T-helper 2 cell (primary cell): Measurements from ENCODE around the gene PLCB4.

Source experiments
- DNase-seq, 5 experiments: peaks; one replicate each; pipeline versions ENCODE4 v3.0.0 to v3.0.0-alpha.2; 2012 to 2022

The PLCB4 gene

DNA sequence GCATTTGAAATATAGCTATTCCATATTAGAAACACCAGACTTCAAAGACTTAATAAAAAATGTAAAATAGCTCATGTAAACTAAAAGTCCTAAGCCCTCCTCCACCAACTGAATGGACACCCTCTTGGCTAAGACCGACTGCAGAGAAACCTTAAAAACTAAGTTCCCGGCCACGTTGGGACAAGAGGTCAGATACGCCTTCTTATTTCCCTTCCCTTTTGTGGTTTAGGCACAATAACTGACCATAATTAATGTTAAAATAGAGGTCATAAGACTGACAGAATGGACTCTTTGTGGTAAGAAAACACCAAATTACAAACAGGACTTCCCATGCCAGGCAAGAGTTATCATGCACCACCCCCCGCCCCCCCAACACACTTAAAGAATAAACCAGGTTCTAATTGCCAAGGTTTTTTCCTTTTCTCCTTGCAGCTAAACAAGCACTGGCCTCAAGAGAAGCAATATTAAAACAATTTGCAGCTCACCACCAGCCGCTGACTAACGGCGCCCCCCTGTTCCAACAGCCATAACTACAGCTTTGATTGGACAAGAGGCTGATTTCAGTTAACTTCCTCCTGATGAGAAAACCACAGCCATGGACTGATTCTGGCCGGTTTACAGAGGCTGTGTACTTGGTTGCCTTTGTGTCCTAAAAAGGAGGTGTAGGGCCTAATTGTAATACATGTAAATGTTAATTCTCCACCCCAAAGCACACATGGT, 434.8 kb downstream of the PLCB4 start:
- DNase-seq: no peak

DNA sequence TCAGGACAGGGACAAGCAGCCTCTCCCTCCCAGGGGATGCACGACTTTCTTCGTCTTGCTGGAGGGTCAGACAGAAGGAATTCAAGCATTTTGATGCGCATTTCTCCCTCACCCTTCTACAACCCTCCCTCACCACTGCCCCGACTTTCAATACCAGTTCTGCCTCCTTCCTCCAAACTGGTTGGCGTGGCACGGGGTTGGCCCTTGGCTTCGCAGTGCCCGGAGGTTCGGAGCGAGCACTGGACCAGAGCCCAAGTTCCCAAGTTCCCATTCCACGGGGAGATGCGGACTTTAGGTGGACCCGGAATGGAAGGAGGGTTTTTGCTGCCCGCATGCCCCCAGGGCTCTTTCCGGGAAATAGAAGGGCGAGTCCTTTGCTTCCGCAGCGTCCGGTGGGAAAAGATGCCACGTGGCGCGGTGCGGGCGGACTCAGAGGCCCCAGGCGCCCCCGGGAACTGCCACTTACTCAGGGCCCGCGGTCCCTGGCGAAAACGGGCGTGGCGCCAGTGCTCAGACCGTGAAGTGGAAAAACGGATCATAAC, 437.5 kb downstream of the PLCB4 start:
- DNase-seq: no peak

DNA sequence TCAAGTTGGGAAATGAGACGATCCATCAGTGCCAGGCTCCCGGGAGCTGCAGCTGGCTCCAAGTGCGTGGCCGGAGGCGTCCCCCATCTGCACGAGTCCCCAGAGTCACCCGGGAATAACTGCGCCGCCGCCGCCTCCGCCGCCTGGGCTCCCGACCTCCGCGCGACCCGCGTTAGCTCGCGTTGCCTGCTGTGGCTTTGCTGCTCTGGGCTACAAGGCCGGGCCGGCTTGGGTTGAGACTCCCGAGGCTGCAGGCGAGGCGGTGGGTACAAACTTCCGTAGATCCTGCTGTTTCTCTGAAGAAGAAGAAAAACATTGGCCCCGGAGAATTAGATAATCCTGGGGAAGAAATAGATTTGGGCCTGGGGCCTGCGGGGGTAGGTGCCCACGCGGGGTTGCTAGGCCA, 438.1 kb downstream of the PLCB4 start:
- DNase-seq: no peak

DNA sequence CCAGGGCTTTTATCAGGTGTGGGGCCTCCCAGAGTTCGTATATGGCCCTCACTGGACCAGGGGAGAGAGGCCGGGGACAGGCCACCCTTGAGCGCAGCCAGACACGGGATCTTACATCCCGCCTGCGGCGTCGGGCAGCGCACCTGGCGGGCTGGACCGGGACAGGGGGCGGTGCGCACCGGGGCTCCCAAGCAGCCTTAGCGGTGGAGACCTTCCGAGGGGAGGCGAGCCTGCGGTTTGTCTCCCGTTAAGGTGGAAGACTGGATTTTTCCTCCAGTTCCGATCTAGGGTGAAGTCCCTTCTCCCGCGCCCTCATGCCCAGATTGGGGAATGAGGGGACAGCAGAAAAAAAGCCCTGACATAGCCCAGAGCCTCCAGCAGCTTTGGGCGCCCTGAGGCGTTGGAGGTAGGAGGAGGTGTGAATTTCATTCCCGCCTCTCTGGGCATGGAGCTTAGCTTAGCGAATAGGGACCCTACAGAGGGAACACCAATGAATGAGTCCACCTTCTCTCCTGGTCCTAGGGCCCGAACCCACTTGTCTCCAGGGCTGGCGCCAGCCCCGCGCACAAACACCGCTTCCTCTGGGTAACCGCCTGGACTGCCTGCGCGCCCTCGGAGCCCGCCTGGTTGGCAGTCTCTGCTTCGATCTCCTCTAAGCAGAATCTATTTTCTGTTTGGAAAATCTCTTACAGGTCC, 438.8 kb downstream of the PLCB4 start:
- DNase-seq: no peak

DNA sequence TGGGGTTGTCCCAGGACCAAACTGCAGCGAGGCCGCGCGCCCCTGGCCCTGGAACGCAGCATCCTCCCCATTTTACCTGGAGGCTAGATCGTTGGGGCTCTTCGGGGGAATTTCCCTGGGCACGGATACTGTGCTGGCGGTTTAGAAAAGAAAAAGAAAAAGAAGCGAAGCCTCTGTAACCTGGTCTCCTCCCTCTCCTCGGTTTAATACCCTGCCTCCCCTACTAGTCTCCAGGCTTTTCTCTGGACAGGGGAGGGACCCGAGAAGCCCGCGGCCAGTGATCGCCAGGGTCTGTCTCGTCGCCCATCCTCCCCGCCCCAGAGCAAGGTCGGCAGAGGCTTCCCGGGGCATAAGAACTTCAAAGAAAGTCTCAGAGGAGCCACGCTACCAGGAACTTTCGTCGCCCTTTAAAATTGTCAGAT, 439.4 kb downstream of the PLCB4 start:
- no peak for DNase-seq

DNA sequence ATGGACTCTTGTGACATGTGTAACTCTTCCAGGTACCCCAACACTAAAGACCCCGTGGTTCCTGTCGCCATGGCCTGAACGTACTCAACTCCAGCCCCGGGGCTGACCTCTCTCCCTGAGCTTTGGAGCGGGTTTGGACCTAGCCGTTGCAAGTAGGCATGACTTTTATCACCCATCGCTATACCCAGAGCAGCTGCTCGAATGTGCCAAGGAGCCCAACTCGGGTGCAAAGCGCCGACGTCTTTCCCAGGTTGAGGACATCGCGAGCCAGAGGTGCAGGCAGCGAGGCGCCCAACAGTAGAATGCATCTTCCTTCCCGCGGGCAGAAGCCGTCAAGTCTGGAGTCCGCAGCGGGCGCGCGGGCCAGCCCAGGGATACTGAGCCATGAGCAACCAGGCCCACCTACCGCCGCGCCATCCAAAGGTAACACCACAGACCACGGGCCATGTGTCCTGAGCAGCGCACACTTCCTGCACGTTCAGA, 439.9 kb downstream of the PLCB4 start:
- DNase-seq: no peak

DNA sequence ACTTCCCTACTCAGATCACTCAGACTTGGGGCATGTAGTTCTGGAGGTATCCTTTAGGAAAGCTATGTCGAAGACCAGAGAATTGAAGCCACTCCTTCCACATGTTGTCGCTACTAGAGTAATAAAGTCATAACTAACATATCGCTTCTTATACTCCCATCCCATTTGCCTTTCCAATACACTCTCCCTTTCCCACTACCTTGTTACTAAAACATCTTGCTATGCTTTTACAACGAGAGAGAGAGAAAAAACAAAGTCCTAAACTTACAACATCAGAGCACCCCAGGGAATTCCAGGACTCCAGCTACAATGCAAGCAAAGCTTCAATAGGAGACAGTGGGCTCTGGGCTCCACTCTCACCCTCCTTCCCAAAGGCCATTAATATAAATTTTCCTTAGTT, 440.4 kb downstream of the PLCB4 start:
- no peak for DNase-seq

DNA sequence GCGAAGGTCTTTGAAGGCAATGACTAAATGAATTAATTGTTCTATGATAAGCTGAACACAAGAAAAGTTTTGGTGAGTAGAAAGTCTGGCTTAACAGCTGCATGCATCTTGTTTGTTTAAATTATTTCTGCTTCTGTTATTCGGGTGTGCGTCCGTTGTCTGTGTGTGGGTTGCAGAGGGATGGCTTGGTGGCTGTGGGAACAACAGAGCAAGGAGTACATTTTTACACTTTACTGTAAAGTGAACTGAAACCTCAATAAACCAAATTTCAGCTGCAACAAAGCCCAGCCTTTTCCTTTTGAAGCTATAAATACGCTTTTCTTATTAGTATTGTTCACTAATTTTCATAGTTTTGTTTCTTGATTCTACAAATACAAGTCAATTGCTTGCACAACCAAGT, 442.0 kb downstream of the PLCB4 start:
- no peak for DNase-seq

DNA sequence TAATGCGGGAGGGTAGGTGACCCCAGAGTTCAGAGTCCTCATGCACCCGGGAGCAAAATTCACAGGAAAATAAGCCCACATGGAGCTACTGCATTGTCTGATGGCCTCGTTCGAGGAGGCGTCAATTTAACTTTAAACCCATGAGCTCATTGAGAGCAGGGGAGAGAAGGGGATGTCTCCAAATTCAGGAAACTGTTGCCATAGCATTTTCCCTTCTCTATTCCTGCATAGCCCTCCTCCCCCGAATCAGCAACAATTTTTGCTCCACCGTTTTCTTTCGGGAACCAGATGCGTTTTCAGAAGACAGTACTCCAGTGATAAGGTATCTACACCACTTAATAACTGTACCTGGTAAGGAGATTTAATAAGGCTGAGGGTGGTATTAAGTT, 445.2 kb downstream of the PLCB4 start:
- no peak for DNase-seq

DNA sequence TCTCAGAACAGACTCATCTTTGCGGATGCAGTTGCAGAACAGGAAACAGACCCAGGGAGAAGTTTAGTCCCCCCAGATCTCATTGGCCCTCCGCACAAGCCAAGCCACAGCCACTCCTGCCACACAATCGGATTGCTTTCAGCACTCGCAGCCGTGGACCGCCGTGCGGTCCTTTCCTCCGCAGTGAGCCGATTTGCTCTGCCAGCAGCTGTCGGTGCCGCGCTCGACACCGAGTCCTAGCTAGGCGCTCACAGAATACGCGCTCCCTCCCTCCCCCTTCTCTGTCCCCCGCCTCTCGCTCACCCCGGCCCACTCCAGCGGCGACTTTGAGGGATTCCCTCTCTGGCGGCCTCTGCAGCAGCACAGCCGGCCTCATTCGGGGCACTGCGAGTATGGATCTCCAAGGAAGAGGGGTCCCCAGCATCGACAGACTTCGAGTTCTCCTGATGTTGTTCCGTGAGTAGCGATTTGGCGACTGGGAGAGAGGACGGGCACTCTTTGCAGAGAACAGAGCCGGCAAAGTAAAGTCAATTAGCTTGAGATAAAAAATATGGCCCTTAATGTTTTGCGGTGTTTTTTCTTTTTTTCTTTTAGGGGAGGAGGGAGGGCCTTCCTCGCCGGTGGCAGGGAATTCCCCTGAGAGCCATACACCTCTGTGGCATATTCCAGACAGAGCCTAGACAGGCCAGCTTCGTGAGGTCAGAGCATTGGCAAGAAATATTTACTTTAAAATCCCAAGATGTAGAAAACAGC, 445.8 kb downstream of the PLCB4 start, which contains the start of gene LAMP5:
LAMP5 (plus strand) TSS at position 130 of the 753 bp plus-strand sequence; CDS start at position 393, 263 bp downstream.
- peak in 1 of 5 experiments; percentile 13 for DNase-seq

DNA sequence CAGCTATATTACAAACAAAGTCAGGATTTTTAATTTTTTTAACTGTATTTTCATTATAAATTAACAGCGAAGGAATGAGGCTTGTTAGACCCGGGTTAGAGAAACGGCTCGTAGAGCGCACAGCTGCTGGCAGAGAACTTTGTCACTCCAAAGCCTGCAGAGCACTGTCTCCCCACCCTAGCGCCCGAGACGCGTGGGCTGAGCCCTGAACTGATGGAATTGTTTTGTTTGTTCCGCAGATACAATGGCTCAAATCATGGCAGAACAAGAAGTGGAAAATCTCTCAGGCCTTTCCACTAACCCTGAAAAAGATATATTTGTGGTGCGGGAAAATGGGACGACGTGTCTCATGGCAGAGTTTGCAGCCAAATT, 446.3 kb downstream of the PLCB4 start:
- DNase-seq: no peak

DNA sequence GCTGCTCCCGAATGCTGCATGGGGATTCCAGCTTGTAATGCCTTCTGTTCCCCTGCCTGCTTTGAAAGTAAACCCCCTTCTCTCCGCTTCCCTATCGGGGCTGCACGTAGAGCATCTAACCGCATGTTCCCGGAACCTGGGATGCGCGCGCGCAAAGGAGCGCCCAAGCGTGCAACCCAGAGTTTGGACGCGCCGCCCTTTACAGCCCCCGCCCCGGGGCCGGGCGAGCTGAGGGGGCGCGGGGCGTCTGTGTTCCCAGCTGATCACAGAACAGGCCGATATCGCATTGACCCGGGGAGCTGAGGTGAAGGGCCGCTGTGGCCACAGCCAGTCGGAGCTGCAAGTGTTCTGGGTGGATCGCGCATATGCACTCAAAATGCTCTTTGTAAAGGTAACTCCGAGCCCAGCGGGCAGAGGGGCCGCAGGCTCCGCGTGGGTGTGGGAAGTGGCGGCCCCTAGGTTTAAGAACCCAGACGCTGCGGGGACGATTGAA, 446.9 kb downstream of the PLCB4 start:
- no peak for DNase-seq

DNA sequence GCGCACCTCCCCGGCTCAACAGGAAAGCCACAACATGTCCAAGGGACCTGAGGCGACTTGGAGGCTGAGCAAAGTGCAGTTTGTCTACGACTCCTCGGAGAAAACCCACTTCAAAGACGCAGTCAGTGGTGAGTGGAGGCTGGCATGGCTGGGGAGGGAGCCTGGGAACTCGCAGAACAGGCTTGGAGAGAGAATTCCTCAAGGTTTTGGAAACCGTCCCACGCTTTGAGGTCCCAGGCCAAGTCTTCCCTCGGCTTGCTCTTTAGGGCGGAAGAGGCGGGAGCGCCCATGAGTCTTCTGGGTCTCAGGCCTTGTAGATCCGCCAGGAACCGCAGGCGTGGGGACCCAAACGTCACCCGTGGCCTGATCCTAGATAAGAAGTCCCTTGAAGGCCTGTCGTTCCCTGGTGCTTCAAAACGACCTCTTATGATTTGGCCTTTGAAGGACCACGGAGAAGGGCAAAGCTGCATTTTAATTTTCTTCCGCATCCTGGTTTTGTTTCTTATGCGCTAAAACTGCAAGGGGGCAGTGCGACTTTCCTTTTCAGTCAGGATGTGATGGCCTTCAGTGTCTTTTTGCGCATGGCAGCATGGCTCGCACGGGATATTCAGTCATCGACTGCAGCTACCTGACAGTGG, 447.5 kb downstream of the PLCB4 start:
- no peak for DNase-seq

DNA sequence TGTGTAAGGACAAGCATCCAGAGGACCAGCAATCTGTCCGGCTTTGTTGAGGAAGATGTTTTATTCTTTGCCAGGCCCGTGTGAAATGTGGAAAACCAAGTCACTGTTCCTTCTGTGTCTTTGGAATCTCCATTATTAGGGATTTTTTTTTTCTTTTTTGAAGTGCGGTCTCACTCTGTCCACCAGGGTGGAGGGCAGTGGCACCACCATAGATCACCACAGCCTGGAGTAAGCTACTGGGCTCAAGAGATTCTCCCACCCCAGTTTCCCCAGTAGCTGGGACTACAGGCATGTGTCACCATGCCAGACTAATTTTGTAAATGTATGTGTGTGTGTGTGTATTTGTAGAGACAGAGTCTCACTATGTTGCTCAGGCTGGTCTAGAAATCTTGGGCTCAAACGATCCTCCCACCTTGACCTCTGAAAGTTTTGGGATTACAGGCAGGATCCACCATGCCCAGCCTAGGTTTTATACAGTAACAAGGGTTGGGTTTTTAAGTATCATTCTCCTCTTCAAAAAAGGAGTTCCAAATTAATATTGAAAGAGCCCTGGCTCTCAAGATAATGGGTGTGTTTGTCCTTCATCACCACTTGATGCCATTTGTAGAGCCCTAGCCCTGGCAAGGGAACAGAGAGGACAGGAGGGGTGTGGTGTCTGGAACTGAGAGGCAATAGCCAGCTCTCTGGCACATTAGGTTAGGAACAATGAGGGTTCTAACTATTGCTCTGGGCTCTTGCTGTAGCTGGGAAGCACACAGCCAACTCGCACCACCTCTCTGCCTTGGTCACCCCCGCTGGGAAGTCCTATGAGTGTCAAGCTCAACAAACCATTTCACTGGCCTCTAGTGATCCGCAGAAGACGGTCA, 448.6 kb downstream of the PLCB4 start:
- DNase-seq: no peak

DNA sequence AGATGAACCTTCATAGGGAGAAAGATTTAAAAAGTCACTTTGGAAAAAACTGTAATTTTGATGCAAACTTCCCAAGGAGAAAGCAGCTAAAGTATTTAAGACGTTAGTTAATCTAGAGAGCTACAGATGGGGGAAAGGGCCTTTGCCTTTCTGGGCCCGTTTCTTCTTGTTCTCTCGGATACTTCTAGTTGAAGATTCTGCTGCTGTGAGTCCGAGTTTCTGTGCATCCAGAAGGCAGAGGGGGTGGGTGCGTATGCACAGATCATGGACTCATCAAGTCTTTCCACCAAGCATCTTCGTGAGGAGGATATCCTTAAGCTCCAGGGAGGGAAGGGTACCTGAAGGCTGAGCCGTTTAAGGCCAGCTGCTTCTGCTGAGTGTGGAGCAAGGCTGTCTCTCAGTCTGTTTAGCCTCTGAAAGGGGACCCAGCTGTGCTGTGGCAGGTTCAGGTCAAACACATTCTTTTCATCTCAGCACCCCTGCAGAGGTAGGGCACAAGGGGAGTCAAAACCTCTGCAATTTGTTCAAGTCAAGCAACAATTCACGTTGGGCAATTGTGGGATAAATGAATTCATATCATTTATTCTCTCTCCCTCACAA, 449.8 kb downstream of the PLCB4 start:
- DNase-seq: no peak

DNA sequence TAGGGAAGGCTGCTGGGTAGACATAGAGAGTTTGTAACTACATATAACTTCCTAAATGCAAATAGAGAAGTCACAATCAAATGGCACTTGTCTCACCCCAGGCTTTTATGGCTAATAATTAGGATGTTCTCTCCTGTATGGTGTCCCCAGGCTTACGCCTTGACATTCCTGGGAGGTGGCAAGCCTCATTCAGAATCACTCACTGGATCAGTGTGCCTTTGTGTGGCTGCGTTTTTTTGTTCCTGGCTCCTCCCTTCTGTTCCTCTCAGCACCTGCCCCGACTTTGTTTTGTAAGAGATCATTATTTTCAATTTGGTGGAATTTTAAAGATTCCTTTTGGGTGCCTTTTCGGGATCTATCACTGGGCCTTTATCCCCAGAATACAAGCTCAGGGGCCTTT, 451.2 kb downstream of the PLCB4 start:
- no peak for DNase-seq

DNA sequence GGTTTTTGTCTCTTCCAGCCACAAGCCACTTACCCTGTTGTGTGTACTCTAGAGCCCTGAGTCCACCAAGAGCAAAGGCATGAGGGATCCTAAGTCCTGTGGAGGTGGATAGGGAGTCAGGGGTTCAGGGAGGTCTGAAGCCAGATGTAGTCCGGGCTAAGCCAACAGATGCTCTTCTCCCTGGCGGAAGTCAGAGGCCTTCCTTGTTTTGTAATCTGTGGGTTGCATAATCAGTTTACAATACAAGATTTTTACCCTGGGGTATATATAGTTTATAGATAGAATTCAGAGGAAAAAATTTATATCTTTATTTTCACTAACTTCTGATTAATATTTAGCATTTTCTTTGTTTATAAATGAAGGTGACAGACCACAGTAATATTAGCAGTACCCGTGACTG, 454.7 kb downstream of the PLCB4 start:
- DNase-seq: no peak
